ENCODE measurements around the gene HCN3.

- TF ChIP-seq CTCF (conservative IDR thresholded peaks at IDR 0.05; ENCODE audit: low read depth, low read length) = no peak
- TF ChIP-seq EZH2 (IDR thresholded peaks at IDR 0.05; ENCODE audit: borderline replicate concordance, low read depth, low read length, poor library complexity, severe bottlenecking) = no peak
These were observed 9.3 kb downstream of the HCN3 start for GRCh38 chr1:155286544-155286943.
